ENCODE measurements around the gene P2RY2. TPM values are rescaled to one million over a fixed set of nuclear protein-coding genes. Genes with fewer than 3 reads are reported as not detected.

Gene P2RY2
- total and polyA plus RNA-seq, 10 of the 15 experiments (the other 5 are each of a cell fraction or from before 2014, with no cell fraction given): 0.03 to 0.23 (median 0.17) TPM; not detected in 7

DNA sequence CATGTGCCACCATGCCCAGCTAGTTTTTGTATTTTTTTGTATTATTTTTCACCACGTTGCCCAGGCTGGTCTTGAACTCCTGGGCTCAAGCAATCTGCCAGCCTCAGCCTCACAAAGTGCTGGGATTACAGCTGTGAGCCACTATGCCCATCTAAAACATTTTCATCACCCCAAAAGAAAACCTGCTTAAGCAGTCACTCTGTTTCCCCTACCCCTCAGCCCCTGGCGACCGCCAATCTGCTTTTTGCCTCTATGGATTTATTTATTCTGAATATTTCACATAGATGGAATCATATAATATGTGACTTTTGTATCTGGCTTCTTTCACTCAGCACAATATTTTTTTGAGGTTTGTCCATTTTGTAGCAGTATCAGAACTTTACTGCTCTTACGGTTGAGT is 18.6 kb upstream of the P2RY2 start:
- SMC1A ChIA-PET (ENCODE audit: uncharacterized antibody, unreplicated experiment): interaction anchor here (1.8 kb wide), 1 partner anchor 13 kb away, joined by 6 read pairs; no protein-coding TSS in a partner anchor

More for the DNA sequence above, 18.6 kb upstream of the P2RY2 start:
- in situ Hi-C loops (cut with MboI) (loop anchor here (25.0 kb wide), 1 partner anchor 362 kb away; no protein-coding TSS in a partner anchor), intact Hi-C loops (cut with micrococcal nuclease; ENCODE audit: unreplicated experiment) (no loop called here)
- RAD21 ChIA-PET (ENCODE audit: unreplicated experiment): no interaction called here
- Histone ChIP-seq H3K4me3 (no peak overlapping the region), H4K20me1 (ENCODE audit: control insufficient read depth, insufficient read depth) (no peaks in the 10 kb centered on the region), H3K27me3 (replicated peaks in 1 of 2; ENCODE audit: control insufficient read depth in 2 of 2, insufficient read depth in 2 of 2, low read length in 1 of 2) (no peaks in the 10 kb centered on the region; a peak in 1 of 4 replicates), H3K4me2 (ENCODE audit: control insufficient read depth, insufficient read depth) (no peak overlapping the region), H3K79me2 (ENCODE audit: control insufficient read depth, insufficient read depth, low read length) (no peaks in the 10 kb centered on the region), H3K4me1 (ENCODE audit: control insufficient read depth, insufficient read depth, low read length) (peaks cover 4% of the 10 kb centered on the region; the same call in 1 of the 2 replicates), H3K9ac (ENCODE audit: control insufficient read depth, insufficient read depth, low read length) (no peak overlapping the region), H3K9me3 (replicated peaks; ENCODE audit: control insufficient read depth, insufficient read depth, low read length) (no peaks in the 10 kb centered on the region), H3K36me3 (ENCODE audit: control insufficient read depth in 2 of 2, insufficient read depth in 2 of 2, low read length in 1 of 2) (no peaks in the 10 kb centered on the region), H3K27ac (ENCODE audit: control insufficient read depth, insufficient read depth) (no peak overlapping the region), H2AFZ (ENCODE audit: control insufficient read depth, low read depth, low read length) (no peak overlapping the region)
- POLR2A ChIA-PET: no interaction called here
- ATAC-seq (no peak), FAIRE-seq (no peak), DNase-seq (ENCODE audit: low read depth, low spot score) (no peak)
- WGBS (ENCODE audit: insufficient coverage, insufficient replicate concordance, low lambda C conversion rate, missing lambda C conversion rate): 73% methylated on average over 4 of the region's 4 CpGs
- TF ChIP-seq ASH2L (IDR thresholded peaks at IDR 0.05; ENCODE audit: borderline replicate concordance, low read depth): no peak
- no peak for TF ChIP-seq ZNF24 (IDR thresholded peaks at IDR 0.05)
- no peak for TF ChIP-seq MEF2B (IDR thresholded peaks at IDR 0.05; ENCODE audit: partially characterized antibody, poor library complexity, severe bottlenecking)
- TF ChIP-seq, protein P1, sequence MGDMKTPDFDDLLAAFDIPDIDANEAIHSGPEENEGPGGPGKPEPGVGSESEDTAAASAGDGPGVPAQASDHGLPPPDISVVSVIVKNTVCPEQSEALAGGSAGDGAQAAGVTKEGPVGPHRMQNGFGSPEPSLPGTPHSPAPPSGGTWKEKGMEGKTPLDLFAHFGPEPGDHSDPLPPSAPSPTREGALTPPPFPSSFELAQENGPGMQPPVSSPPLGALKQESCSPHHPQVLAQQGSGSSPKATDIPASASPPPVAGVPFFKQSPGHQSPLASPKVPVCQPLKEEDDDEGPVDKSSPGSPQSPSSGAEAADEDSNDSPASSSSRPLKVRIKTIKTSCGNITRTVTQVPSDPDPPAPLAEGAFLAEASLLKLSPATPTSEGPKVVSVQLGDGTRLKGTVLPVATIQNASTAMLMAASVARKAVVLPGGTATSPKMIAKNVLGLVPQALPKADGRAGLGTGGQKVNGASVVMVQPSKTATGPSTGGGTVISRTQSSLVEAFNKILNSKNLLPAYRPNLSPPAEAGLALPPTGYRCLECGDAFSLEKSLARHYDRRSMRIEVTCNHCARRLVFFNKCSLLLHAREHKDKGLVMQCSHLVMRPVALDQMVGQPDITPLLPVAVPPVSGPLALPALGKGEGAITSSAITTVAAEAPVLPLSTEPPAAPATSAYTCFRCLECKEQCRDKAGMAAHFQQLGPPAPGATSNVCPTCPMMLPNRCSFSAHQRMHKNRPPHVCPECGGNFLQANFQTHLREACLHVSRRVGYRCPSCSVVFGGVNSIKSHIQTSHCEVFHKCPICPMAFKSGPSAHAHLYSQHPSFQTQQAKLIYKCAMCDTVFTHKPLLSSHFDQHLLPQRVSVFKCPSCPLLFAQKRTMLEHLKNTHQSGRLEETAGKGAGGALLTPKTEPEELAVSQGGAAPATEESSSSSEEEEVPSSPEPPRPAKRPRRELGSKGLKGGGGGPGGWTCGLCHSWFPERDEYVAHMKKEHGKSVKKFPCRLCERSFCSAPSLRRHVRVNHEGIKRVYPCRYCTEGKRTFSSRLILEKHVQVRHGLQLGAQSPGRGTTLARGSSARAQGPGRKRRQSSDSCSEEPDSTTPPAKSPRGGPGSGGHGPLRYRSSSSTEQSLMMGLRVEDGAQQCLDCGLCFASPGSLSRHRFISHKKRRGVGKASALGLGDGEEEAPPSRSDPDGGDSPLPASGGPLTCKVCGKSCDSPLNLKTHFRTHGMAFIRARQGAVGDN (IDR thresholded peaks at IDR 0.05): no peak
- no peak for TF ChIP-seq TCF7 (IDR thresholded peaks at IDR 0.05; ENCODE audit: borderline replicate concordance)
- TF ChIP-seq, protein P2, sequence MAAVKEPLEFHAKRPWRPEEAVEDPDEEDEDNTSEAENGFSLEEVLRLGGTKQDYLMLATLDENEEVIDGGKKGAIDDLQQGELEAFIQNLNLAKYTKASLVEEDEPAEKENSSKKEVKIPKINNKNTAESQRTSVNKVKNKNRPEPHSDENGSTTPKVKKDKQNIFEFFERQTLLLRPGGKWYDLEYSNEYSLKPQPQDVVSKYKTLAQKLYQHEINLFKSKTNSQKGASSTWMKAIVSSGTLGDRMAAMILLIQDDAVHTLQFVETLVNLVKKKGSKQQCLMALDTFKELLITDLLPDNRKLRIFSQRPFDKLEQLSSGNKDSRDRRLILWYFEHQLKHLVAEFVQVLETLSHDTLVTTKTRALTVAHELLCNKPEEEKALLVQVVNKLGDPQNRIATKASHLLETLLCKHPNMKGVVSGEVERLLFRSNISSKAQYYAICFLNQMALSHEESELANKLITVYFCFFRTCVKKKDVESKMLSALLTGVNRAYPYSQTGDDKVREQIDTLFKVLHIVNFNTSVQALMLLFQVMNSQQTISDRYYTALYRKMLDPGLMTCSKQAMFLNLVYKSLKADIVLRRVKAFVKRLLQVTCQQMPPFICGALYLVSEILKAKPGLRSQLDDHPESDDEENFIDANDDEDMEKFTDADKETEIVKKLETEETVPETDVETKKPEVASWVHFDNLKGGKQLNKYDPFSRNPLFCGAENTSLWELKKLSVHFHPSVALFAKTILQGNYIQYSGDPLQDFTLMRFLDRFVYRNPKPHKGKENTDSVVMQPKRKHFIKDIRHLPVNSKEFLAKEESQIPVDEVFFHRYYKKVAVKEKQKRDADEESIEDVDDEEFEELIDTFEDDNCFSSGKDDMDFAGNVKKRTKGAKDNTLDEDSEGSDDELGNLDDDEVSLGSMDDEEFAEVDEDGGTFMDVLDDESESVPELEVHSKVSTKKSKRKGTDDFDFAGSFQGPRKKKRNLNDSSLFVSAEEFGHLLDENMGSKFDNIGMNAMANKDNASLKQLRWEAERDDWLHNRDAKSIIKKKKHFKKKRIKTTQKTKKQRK (IDR thresholded peaks at IDR 0.05; ENCODE audit: low read depth, low read length): no peak
- no peak for TF ChIP-seq RUNX3 (IDR thresholded peaks at IDR 0.05; ENCODE audit: low read length)
- TF ChIP-seq SIN3A (IDR thresholded peaks at IDR 0.05; ENCODE audit: low read depth, low read length): no peak
- no peak for TF ChIP-seq ZZZ3 (IDR thresholded peaks at IDR 0.05; ENCODE audit: control insufficient read depth, insufficient read length, low read depth)
- no TSS peak for BruUV-seq (replicated peaks)
- CTCF ChIA-PET: no interaction called here

Measured in GM12878 (cell line).